SU-DHL-6 (cell line): Measurements from ENCODE around the gene TBC1D21.

Source experiments
- H2AFZ ChIP-seq: fragments of 200-600 bp; sonication (generic); 2 replicates; pipeline ENCODE4 v1.6.1; 2014; ENCODE audit warnings: low read depth, mild to moderate bottlenecking, moderate library complexity, mixed read lengths, antibody characterized with exemption, low read length; ENCODE audit not compliant: severe bottlenecking
- H3F3A ChIP-seq: fragments of 200-600 bp; shearing (Covaris generic); 2 replicates; pipeline ENCODE4 v1.6.0; 2016; ENCODE audit warnings: antibody characterized with exemption, mild to moderate bottlenecking; ENCODE audit not compliant: insufficient read depth
- H3K27ac ChIP-seq: fragments of 200-600 bp; sonication (generic); 2 replicates; pipeline ENCODE4 v1.5.1; 2016; ENCODE audit warnings: low read depth, mild to moderate bottlenecking, low read length, moderate library complexity, mixed read lengths
- H3K27me3 ChIP-seq: fragments of 200-600 bp; sonication (generic), shearing (Covaris generic); 2 replicates; pipeline ENCODE4 v1.6.0; 2014; ENCODE audit warnings: mild to moderate bottlenecking, low read length
- H3K36me3 ChIP-seq: fragments of 200-600 bp; sonication (generic); 2 replicates; pipeline ENCODE4 v1.6.1; 2014; ENCODE audit warnings: mild to moderate bottlenecking, low read length, mixed read lengths
- H3K4me2 ChIP-seq: fragments of 300-600, 200-600 bp; shearing (Covaris generic), sonication (generic); 2 replicates; pipeline ENCODE4 v1.6.0; 2014; ENCODE audit warnings: low read length, low read depth, mild to moderate bottlenecking; ENCODE audit not compliant: poor library complexity, severe bottlenecking
- H3K4me3 ChIP-seq: fragments of 200-600 bp; sonication (generic); 2 replicates; pipeline ENCODE4 v1.5.1; 2014; ENCODE audit warnings: antibody characterized with exemption, low read length, mild to moderate bottlenecking, mixed read lengths; ENCODE audit not compliant: insufficient read depth, poor library complexity, severe bottlenecking
- H3K79me2 ChIP-seq: fragments of 200-600 bp; sonication (generic); 2 replicates; pipeline ENCODE4 v1.6.1; 2014; ENCODE audit warnings: mild to moderate bottlenecking, low read length, moderate library complexity; ENCODE audit not compliant: insufficient read depth
- H3K9ac ChIP-seq: fragments of 200-600 bp; sonication (generic); 2 replicates; pipeline ENCODE4 v1.7.0; 2014; ENCODE audit warnings: mild to moderate bottlenecking, low read length
- H3K9me2 ChIP-seq: fragments of 200-600 bp; sonication (generic); replicated peaks from 2 replicates; pipeline ENCODE4 v1.6.1; 2014; ENCODE audit warnings: low read length; ENCODE audit not compliant: insufficient read depth
- H3K9me3 ChIP-seq: fragments of 200-600 bp; sonication (generic); 2 replicates; pipeline ENCODE4 v1.6.1; 2014; ENCODE audit warnings: low read length, mixed read lengths; ENCODE audit not compliant: insufficient read depth
- H4K20me1 ChIP-seq: fragments of 200-600 bp; sonication (generic); 2 replicates; pipeline ENCODE4 v1.6.1; 2014; ENCODE audit warnings: low read depth, mild to moderate bottlenecking, antibody characterized with exemption, low read length, moderate library complexity, mixed read lengths
- EZH2phosphoT487 ChIP-seq: fragments of 200-600 bp; sonication (generic), shearing (Covaris generic); conservative IDR thresholded peaks from 2 replicates; pipeline ENCODE4 v1.6.1; 2018; ENCODE audit warnings: mild to moderate bottlenecking, antibody characterized with exemption, low read length, moderate library complexity, mixed read lengths
- TF ChIP-seq, protein P1 (sequence below): fragments of 200-600 bp; sonication (generic); IDR thresholded peaks from one replicate; pipeline ENCODE4 v1.5.1; 2017; ENCODE audit warnings: antibody characterized with exemption, mild to moderate bottlenecking, low read length, moderate library complexity; ENCODE audit not compliant: insufficient read depth, poor library complexity, severe bottlenecking

TBC1D21 gene

DNA sequence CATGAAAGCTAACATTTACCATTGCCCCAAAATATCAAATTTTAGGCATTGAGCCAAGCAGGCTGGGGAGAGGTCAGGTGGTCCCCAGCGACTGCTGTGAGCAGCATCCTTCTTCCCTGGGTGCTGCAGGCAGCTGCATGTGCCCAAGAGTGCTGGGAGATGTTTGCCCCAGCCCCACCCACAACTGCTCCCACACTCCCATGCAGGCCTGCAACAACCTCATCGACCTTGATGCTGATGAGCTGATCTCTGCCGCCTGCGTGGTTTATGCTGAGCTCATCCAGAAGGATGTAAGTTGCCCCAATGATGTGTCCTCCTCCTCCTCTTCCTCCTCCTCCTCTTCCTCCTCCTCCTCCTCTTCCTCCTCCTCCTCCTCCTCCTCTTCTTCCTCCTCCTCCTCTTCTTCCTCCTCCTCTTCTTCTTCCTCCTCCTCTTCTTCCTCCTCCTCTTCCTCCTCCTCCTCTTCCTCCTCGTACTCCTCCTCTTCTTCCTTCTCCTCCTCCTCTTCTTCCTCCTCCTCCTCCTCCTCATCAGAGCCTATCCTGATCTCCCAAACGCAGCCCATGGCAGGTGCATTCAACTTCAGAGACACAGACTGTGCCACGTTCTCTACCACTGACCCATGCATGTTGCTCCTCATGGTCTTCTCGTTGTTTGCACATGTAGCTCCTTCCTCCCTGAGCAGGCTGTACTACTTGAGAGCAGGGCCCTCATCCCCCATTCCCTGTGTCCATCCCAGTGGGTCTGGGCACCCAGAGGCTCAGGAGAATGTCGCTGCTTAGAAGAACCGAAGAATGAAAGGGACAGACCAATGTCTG is 15.1 kb downstream of the TBC1D21 start:
- no peak for TF ChIP-seq EZH2phosphoT487
- TF ChIP-seq, protein P1, sequence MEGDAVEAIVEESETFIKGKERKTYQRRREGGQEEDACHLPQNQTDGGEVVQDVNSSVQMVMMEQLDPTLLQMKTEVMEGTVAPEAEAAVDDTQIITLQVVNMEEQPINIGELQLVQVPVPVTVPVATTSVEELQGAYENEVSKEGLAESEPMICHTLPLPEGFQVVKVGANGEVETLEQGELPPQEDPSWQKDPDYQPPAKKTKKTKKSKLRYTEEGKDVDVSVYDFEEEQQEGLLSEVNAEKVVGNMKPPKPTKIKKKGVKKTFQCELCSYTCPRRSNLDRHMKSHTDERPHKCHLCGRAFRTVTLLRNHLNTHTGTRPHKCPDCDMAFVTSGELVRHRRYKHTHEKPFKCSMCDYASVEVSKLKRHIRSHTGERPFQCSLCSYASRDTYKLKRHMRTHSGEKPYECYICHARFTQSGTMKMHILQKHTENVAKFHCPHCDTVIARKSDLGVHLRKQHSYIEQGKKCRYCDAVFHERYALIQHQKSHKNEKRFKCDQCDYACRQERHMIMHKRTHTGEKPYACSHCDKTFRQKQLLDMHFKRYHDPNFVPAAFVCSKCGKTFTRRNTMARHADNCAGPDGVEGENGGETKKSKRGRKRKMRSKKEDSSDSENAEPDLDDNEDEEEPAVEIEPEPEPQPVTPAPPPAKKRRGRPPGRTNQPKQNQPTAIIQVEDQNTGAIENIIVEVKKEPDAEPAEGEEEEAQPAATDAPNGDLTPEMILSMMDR, result no peak
- H3K79me2 ChIP-seq, result no peaks in the 10 kb centered on the region
- no peaks in the 10 kb centered on the region for H3K36me3 ChIP-seq
- H3K9me3 ChIP-seq, result no peaks in the 10 kb centered on the region
- H3K4me2 ChIP-seq, result no peak overlapping the region
- no peak overlapping the region for H3K9ac ChIP-seq
- H3K9me2 ChIP-seq, result no peaks in the 10 kb centered on the region
- no peak overlapping the region for H3K27ac ChIP-seq
- H3K27me3 ChIP-seq, result no peaks in the 10 kb centered on the region
- H3K4me3 ChIP-seq, result no peak overlapping the region
- no peaks in the 10 kb centered on the region for H4K20me1 ChIP-seq
- H2AFZ ChIP-seq, result no peak overlapping the region
- no peaks in the 10 kb centered on the region for H3F3A ChIP-seq

DNA sequence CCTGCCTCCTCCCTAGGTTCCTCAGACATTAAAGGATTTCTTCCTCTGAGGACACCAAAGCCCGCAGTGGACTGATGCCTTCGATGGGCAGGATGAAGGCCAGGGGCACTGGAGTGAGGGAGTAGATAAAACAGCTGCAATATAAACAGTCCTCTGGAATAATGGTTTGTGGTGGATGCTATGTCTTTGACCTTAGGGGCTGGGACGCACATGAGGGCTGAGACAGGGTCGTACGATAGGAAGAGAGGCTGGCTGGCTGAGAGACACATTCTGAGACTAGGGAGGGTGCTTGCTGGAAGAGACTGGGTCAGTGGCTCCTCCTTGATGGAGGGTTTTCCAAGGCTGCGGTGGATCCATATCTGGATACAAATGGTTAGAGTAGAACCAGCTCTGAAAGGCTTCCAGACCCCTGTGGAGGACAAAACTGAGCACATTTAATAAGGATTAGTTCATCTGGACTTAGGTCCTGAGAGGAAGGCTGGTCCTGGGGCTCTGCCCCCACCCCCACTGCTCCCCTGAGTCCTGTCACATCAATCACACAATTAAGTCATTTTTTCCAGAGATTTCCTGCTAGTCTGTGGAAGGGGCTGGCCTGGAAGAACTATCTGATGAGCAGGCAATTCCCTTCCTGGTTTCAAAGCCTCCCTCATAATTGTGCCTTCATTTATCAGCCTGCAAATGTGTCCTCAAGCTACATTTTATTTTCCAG is 15.8 kb downstream of the TBC1D21 start:
- H3K79me2 ChIP-seq, result no peaks in the 10 kb centered on the region

DNA sequence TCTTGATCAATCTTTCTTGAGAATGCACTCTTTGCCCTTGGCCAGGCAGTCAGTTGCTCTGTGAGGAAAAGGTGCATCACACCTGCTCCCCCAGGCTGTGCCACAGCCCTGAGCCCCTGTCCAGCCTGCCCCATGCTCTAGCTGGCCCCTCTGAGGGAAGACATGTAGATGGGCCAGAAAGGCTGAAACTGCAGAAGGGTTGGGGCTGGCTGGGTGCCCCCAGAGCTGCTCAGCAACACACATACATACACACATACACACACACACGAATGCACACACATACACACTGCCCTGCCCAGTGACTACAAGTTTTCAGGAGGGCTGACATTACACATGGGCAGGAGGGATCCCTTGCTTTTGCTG is 16.4 kb downstream of the TBC1D21 start:
- Histone ChIP-seq H3F3A (no peaks in the 10 kb centered on the region), H3K36me3 (no peaks in the 10 kb centered on the region), H2AFZ (no peak overlapping the region), H3K9me2 (no peaks in the 10 kb centered on the region), H3K9ac (no peak overlapping the region), H3K79me2 (no peaks in the 10 kb centered on the region), H3K27me3 (no peaks in the 10 kb centered on the region), H3K4me3 (no peak overlapping the region), H3K9me3 (no peaks in the 10 kb centered on the region), H3K4me2 (no peak overlapping the region), H3K27ac (no peak overlapping the region), H4K20me1 (no peaks in the 10 kb centered on the region)
- no peak for TF ChIP-seq EZH2phosphoT487
- TF ChIP-seq, protein P1, result no peak

More for the DNA sequence above, 15.8 kb downstream of the TBC1D21 start:
- Histone ChIP-seq H3K27ac (no peak overlapping the region), H4K20me1 (no peaks in the 10 kb centered on the region), H3K9me2 (no peaks in the 10 kb centered on the region), H3K36me3 (no peaks in the 10 kb centered on the region), H3K4me2 (no peak overlapping the region), H3K27me3 (no peaks in the 10 kb centered on the region), H3K4me3 (no peak overlapping the region), H2AFZ (no peak overlapping the region), H3F3A (no peaks in the 10 kb centered on the region), H3K9ac (no peak overlapping the region), H3K9me3 (no peaks in the 10 kb centered on the region)
- TF ChIP-seq, protein P1, result no peak
- no peak for TF ChIP-seq EZH2phosphoT487
